SHP77 treated with DMSO at 0.1 percent for 48 hours (cell line): Measurements from ENCODE around the gene F2.

Source experiments
- DNase-seq: peaks from one replicate; lab custom pipeline; 2025; lab: John Stamatoyannopoulos, UW

Gene F2

DNA sequence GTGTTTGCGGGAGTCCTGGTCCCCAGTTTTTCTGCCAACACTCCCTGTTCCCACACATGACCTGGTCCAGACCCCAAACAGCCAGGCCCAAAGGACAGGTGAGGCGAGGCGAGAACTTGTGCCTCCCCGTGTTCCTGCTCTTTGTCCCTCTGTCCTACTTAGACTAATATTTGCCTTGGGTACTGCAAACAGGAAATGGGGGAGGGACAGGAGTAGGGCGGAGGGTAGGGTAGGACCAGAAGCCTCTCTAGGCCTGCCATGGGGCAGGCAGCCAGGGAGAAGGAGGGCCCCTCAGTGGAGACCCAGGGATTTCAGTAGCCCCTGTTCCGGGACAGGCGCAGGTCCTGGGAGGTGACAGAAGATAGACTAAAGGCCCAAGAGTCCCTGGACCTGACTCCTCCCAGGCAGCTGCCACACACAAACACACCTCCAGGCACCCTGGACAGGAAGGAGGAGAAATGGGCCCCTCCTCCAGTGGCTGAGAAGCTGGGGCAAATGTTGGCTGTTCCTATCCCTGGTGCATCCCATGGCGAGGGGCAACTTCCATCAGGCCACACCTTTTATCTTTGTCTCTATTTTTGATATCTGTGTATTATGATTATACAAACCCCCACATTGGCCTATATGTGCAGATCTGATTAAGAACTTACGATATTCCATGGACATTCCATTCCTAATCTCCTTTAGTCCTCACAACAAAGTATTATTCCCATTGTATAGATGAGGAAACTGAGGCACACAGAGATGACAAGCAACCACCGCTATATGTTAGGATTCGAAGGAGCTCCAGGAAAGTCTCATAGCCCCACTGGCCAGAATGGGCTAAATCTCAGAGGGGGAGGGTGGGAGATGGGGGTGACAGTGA, 626 bp upstream of the F2 start:
- peak; percentile 66 for DNase-seq

GRCh38 chr11:46719543-46720218, 668 bp downstream of the F2 start:
- no peak for DNase-seq

GRCh38 chr11:46721286-46721685, 2.3 kb downstream of the F2 start:
- DNase-seq, result no peak

DNA sequence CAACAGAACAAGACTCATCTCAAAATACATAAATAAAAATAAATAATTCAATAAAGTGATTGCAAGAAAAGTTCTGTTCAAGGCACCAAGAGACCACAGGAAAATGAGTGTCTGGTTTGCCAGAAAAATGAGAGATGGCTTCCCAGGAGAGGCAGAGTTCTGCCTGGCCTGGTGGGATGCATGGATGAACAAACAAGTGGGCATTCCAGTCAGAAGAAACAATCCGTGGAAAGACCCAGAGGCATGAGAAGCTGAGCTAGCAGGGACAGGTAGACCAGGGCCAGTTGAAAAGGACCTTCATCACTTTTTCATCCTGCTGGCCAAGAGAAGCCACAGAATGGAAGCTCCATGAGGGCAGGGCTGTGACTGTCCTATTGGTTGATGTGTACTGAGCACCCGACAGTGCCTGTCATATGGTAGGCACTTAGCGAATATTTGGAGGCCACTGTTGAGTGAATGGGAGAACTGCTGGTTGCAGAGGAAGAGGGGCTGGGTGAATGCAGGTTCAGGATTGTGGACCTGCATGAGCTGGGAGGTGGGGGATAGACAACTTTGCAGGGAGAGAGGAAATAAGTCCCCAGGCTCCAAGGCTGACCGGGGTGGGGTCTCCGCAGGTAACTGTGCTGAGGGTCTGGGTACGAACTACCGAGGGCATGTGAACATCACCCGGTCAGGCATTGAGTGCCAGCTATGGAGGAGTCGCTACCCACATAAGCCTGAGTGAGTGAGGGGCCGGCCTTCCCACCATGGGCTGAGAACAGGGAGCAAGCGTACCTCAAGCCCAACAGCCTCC, 3.7 kb downstream of the F2 start:
- DNase-seq, result no peak

GRCh38 chr11:46723359-46723680, 4.3 kb downstream of the F2 start:
- no peak for DNase-seq

GRCh38 chr11:46724088-46724487, 5.1 kb downstream of the F2 start:
- DNase-seq, result no peak

DNA sequence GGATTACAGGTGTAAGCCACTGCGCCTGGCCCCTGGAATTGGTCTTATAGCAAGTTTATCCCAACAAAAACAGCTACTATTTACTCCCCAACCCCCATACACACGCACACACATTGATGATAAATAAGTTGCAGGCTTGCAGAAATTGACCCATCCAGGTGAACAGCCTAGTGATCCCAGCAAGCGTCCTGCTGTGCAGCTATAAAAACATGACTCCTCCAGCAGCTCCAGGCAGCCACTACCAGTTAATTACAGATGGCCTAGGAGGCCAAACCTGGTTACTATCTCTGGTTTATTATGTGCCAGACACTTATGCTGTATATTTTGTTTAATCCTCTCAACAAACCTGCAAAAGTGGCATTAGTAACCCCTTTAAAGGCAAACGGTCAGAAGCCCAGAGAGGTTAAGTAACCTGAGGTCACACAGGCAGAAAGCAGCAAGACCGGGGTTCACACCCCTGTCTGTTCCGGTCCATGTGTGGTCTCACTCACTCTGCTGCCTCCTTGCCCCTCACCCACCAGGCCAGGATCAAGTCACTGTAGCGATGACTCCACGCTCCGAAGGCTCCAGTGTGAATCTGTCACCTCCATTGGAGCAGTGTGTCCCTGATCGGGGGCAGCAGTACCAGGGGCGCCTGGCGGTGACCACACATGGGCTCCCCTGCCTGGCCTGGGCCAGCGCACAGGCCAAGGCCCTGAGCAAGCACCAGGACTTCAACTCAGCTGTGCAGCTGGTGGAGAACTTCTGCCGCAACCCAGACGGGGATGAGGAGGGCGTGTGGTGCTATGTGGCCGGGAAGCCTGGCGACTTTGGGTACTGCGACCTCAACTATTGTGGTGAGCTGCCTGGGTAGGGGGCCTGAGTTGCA, 6.6 kb downstream of the F2 start:
- DNase-seq, result no peak

GRCh38 chr11:46726206-46726862, 7.3 kb downstream of the F2 start:
- no peak for DNase-seq

GRCh38 chr11:46727952-46728658, 9.1 kb downstream of the F2 start:
- no peak for DNase-seq

GRCh38 chr11:46728659-46729040, 9.6 kb downstream of the F2 start:
- no peak for DNase-seq

DNA sequence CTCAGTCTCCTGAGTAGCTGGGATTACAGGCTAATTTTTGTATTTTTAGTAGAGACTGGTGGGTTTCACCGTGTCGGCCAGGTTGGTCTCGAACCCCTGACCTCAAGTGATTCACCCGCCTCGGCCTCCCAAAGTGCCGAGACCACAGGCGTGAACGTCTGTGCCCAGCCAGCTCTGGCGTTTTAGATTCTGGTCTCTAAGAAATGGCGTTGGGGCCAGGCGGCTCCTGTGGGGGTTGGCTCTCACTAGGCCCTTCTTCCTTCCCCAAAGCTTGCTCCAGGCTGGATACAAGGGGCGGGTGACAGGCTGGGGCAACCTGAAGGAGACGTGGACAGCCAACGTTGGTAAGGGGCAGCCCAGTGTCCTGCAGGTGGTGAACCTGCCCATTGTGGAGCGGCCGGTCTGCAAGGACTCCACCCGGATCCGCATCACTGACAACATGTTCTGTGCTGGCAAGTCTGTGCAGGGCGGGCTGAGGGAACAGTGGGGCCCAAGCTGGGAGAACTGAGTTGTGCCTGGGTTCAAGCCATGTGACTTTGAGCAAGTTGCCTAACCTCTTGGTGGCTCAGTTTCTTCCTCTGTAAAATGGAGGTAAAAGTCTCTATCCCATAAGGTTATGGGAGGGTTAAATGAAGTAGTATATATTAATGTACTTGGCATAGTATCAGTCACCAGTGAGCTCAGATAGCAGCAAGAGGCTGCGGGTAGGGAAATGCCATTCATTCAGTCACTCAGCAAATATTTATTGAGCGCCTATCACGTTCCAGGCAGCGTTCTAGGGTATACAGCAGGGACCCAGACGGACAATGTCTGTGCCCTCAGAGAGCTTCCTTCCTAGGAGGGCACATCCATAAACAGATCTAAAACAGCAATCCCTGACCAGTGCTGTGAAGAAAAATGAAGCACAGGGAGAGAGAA, 10.4 kb downstream of the F2 start:
- DNase-seq, result no peak

GRCh38 chr11:46731545-46731944, 12.5 kb downstream of the F2 start:
- no peak for DNase-seq

GRCh38 chr11:46733234-46733633, 14.2 kb downstream of the F2 start:
- DNase-seq, result no peak

- DNase-seq, result no peak
Observed at GRCh38 chr11:46736146-46736545, 17.1 kb downstream of the F2 start.

DNA sequence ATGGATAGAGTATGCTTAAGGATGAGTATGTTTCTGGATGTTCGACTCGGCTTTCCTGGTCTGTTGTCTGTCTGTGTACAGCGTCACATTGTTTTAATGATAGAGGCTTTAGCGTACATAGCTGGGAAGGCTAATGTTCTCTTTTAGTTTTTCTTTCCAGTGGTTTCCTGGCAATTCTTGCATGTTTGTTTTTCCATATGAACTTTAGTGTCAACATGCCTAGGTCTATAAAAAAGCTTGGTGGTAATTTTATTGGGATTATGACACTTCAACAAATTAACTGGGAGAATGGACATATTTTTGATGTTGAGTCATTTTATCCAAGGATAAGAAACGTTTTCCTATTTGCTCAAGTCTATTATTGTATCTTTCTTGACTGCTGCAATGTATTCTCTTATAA, 17.6 kb downstream of the F2 start:
- DNase-seq, result no peak

GRCh38 chr11:46737699-46738098, 18.7 kb downstream of the F2 start:
- no peak for DNase-seq

- no peak for DNase-seq
Observed at GRCh38 chr11:46738887-46739286, 19.9 kb downstream of the F2 start.

GRCh38 chr11:46741600-46742484, 22.8 kb downstream of the F2 start:
- DNase-seq, result no peak

GRCh38 chr11:46743043-46743442, 24.0 kb downstream of the F2 start:
- DNase-seq, result no peak
